ENCODE measurements around the gene A3GALT2.

The A3GALT2 gene

GRCh38 chr1:33320619-33321165, at the start of gene A3GALT2:
Gene A3GALT2 (minus strand): TSS chr1:33321098. CDS start chr1:33321098, 0 bp downstream.
- H3K4me1 ChIP-seq (ENCODE audit: insufficient read depth, low read length, poor library complexity, severe bottlenecking) = no peaks in the 10 kb centered on the region
- TF ChIP-seq CTCF (conservative IDR thresholded peaks at IDR 0.05; ENCODE audit: low read length) (no peak), EZH2phosphoT487 (IDR thresholded peaks at IDR 0.05; ENCODE audit: borderline replicate concordance) (no peak)
- peaks cover 29% of the 10 kb centered on the region for H3K36me3 ChIP-seq (ENCODE audit: insufficient read depth, low read length)
- no peaks in the 10 kb centered on the region for H3F3A ChIP-seq (ENCODE audit: low read depth)
- H3K27me3 ChIP-seq (ENCODE audit: insufficient read depth, low read length, poor library complexity, severe bottlenecking) = no peaks in the 10 kb centered on the region
- H3K9ac ChIP-seq (ENCODE audit: low read depth, low read length, poor library complexity, severe bottlenecking) = no peak within 1 kb of the TSS
- no peak within 1 kb of the TSS for H3K4me3 ChIP-seq (ENCODE audit: low read length, poor library complexity, severe bottlenecking)
- no peak within 1 kb of the TSS for H3K4me2 ChIP-seq (ENCODE audit: low read depth, low read length, poor library complexity, severe bottlenecking)
- H2AFZ ChIP-seq (ENCODE audit: low read length) = no peak within 1 kb of the TSS
- H3K9me2 ChIP-seq (replicated peaks; ENCODE audit: low read depth, low read length) = no peaks in the 10 kb centered on the region
- no peaks in the 10 kb centered on the region for H3K9me3 ChIP-seq (ENCODE audit: insufficient read depth, low read depth, low read length)
- no peaks in the 10 kb centered on the region for H4K20me1 ChIP-seq (ENCODE audit: insufficient read depth, low read length, poor library complexity, severe bottlenecking)
- H3K79me2 ChIP-seq (ENCODE audit: insufficient read depth, low read length) = no peaks in the 10 kb centered on the region

- H3K79me2 ChIP-seq (ENCODE audit: insufficient read depth, low read length) = no peaks in the 10 kb centered on the region
- no peaks in the 10 kb centered on the region for H3K27me3 ChIP-seq (ENCODE audit: insufficient read depth, low read length, poor library complexity, severe bottlenecking)
- H3K4me3 ChIP-seq (ENCODE audit: low read length, poor library complexity, severe bottlenecking) = no peak overlapping the region
- H3K9me3 ChIP-seq (ENCODE audit: insufficient read depth, low read depth, low read length) = no peaks in the 10 kb centered on the region
- H3K9ac ChIP-seq (ENCODE audit: low read depth, low read length, poor library complexity, severe bottlenecking) = no peak overlapping the region
- peaks cover 3% of the 10 kb centered on the region for H3K4me1 ChIP-seq (ENCODE audit: insufficient read depth, low read length, poor library complexity, severe bottlenecking)
- H3K4me2 ChIP-seq (ENCODE audit: low read depth, low read length, poor library complexity, severe bottlenecking) = no peak overlapping the region
- no peaks in the 10 kb centered on the region for H4K20me1 ChIP-seq (ENCODE audit: insufficient read depth, low read length, poor library complexity, severe bottlenecking)
- no peaks in the 10 kb centered on the region for H3K36me3 ChIP-seq (ENCODE audit: insufficient read depth, low read length)
- H3K9me2 ChIP-seq (replicated peaks; ENCODE audit: low read depth, low read length) = no peaks in the 10 kb centered on the region
- H3F3A ChIP-seq (ENCODE audit: low read depth) = no peaks in the 10 kb centered on the region
- TF ChIP-seq CTCF (conservative IDR thresholded peaks at IDR 0.05; ENCODE audit: low read length) (no peak), EZH2phosphoT487 (IDR thresholded peaks at IDR 0.05; ENCODE audit: borderline replicate concordance) (no peak)
- no peak overlapping the region for H2AFZ ChIP-seq (ENCODE audit: low read length)
Observed at GRCh38 chr1:33370301-33370700, 49.4 kb upstream of the A3GALT2 start.

GRCh38 chr1:33369764-33370163, 48.9 kb upstream of the A3GALT2 start:
- TF ChIP-seq CTCF (conservative IDR thresholded peaks at IDR 0.05; ENCODE audit: low read length) = no peak
- TF ChIP-seq EZH2phosphoT487 (IDR thresholded peaks at IDR 0.05; ENCODE audit: borderline replicate concordance) = no peak
- H3K36me3 ChIP-seq (ENCODE audit: insufficient read depth, low read length) = no peaks in the 10 kb centered on the region

More at GRCh38 chr1:33369764-33370163, 48.9 kb upstream of the A3GALT2 start:
- no peaks in the 10 kb centered on the region for H3K9me2 ChIP-seq (replicated peaks; ENCODE audit: low read depth, low read length)
- H3K4me1 ChIP-seq (ENCODE audit: insufficient read depth, low read length, poor library complexity, severe bottlenecking) = peaks cover 3% of the 10 kb centered on the region
- no peaks in the 10 kb centered on the region for H4K20me1 ChIP-seq (ENCODE audit: insufficient read depth, low read length, poor library complexity, severe bottlenecking)
- H2AFZ ChIP-seq (ENCODE audit: low read length) = no peak overlapping the region
- no peaks in the 10 kb centered on the region for H3K27me3 ChIP-seq (ENCODE audit: insufficient read depth, low read length, poor library complexity, severe bottlenecking)
- H3K4me3 ChIP-seq (ENCODE audit: low read length, poor library complexity, severe bottlenecking) = no peak overlapping the region
- no peaks in the 10 kb centered on the region for H3K9me3 ChIP-seq (ENCODE audit: insufficient read depth, low read depth, low read length)
- H3K79me2 ChIP-seq (ENCODE audit: insufficient read depth, low read length) = no peaks in the 10 kb centered on the region
- H3K4me2 ChIP-seq (ENCODE audit: low read depth, low read length, poor library complexity, severe bottlenecking) = no peak overlapping the region
- H3F3A ChIP-seq (ENCODE audit: low read depth) = no peaks in the 10 kb centered on the region
- no peak overlapping the region for H3K9ac ChIP-seq (ENCODE audit: low read depth, low read length, poor library complexity, severe bottlenecking)
